Measurements from ENCODE around the gene MRPL2.

DNA sequence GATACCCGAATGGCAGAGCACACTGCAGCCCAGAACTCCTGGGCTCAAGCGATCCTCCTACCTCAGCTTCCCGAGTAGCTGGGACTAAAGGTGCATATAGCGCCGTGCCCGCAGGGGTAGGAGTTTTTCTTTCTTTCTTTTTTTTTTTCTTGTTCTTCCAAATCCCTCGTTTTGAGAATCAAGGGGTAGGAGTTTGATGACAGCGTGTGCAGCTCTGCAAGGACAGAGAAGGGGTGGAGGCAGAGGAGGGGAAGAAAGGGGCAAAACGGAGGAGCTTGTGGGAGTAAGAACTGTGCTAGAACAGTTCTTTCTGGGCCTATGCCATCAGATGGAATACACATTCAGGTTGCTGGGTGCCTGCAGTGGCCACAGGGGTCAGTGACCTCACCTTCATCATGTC, 22.5 kb downstream of the MRPL2 start:
- TF ChIP-seq CTCF (IDR thresholded peaks at IDR 0.05) (no peak), EZH2 (IDR thresholded peaks at IDR 0.05; ENCODE audit: borderline replicate concordance, insufficient read depth, low read depth, low read length, poor library complexity, severe bottlenecking) (no peak)

All from B cell (primary cell).